NCI-H1694 treated with DMSO at 0.1 percent for 48 hours (cell line): Measurements from ENCODE around the gene SLC15A2.
"Not testable (repeated sequence)": the region's sequence is repeated elsewhere in the genome, so short reads cannot be mapped to it uniquely, and the experiment has no call there.

ENCODE experiments used
- DNase-seq: peaks from one replicate; lab custom pipeline; 2025; lab: John Stamatoyannopoulos, UW

SLC15A2 gene

DNA sequence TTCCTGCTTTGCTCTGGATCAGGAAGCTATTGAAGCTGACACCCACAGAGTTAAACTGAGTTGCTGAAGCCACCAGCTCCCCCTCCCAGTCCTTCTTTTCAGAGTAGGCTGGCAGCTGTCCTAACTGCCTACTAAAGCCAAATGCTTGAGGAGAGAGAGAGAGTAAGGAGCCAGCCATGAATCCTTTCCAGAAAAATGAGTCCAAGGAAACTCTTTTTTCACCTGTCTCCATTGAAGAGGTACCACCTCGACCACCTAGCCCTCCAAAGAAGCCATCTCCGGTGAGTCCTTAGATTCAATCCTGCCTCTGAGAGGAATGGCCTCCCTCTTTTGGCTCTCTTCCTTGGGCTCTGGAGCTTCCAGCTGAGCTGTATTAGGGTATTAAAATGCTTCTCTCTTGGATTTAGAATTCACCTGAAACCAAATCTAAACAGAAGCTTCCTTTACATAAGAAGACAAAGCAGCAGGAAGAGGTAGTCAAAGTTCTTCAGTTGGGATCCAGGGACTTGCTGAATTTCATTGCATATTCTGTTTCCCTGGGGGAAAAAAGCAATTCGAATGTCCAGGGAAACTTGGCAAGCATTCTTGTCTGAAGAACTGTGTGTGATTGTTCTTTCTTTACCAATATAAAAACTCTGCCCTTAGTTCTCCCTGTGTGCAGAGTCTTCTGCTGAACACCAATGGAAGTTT is at the start of gene SLC15A2:
Gene SLC15A2, plus strand, starts transcription at position 101 of the 690 bp plus-strand sequence. Its CDS starts 76 bp downstream, at position 177.
- DNase-seq, result no peak

DNA sequence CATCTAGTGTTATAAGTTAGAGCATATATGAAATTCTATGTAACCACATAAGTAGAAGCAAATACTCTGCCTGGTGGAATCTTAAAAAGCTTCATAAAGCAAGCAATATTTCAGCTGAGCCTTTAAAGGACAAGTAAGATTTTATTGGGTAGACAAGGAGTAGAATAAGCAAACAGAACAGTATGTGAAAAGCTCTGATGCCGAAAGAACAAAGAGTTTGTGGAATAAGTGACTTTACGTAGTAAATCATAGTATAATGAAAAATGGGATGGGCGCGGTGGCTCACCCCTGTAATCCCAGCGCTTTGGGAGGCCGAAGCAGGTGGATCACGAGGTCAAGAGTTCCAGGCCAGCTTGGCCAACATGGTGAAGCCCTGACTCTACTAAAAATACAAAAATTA is 49.3 kb upstream of the SLC15A2 start:
- DNase-seq, result no peak

GRCh38 chr3:121852256-121852655 is 41.9 kb upstream of the SLC15A2 start:
- DNase-seq, result no peak

GRCh38 chr3:121855555-121855954 is 38.6 kb upstream of the SLC15A2 start:
- no peak for DNase-seq

DNA sequence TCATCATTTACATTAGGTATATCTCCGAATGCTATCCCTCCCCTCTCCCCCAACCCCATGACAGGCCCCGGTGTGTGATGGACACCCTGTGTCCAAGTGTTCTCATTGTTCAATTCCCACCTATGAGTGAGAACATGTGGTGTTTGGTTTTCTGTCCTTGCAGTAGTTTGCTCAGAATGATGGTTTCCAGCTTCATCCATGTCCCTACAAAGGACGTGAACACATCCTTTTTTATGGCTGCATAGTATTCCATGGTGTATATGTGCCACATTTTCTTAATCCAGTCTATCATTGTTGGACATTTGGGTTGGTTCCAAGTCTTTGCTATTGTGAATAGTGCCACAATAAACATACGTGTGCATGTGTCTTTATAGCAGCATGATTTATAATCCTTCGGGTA is 36.4 kb upstream of the SLC15A2 start:
- not testable (repeated sequence) for DNase-seq

- DNase-seq, result not testable (repeated sequence)
These were observed 31.0 kb upstream of the SLC15A2 start for GRCh38 chr3:121863247-121863646.

GRCh38 chr3:121863801-121864200 is 30.4 kb upstream of the SLC15A2 start:
- DNase-seq, result no peak

DNA sequence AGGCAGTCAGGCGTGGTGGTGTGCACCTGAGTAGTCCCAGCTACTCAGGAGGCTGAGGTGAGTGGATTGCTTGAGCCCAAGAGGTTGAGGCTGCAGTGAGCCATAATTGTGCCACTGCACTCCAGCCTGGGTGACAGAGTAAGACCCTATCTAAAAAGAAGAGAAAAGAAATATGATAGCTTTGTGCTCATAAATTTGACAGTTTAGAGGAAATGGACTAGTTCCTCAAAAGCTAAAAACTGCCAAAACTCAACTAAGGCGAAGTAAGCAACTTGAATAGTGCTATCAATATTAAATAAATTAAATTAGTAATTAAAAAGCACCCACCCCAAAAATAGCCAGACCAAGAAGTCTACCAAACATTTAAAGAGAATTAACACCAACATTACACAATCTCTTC is 24.5 kb upstream of the SLC15A2 start:
- no peak for DNase-seq

DNA sequence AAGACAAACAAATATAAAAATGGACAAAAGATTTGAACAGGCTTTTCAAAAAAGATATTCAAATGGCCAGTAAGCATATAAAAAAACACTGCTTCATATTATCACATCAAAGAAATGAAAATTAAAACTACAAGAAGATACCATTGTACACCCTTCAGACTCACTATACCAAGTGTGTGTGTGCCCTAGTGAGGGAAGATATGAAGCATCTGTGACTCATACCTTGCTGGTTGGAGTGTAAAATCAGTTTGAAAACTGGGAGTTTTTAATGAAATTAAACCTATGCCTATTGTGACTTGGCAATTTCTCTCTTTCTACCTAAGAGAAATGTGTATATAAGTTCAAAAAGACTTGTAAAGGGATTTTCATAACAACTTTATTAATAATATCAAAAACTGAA is 23.5 kb upstream of the SLC15A2 start:
- no peak for DNase-seq

DNA sequence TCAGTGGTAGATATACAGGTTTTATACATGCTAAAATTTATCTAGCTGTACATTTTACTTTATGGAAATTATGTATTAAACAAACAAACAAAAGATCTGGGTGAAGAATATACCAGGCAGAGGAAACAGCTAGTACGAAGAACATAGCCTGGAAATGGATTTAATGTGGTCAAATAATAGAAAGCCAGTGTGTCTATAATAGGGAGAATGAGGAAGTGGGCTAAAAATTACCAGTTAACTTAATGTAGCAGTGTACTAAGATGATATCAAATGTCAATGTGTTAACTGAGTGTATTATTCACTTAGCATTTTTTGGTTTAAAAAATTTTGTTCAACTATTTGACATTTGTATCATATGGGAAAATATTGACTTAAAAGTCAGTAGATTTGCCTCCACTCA is 22.8 kb upstream of the SLC15A2 start:
- no peak for DNase-seq

DNA sequence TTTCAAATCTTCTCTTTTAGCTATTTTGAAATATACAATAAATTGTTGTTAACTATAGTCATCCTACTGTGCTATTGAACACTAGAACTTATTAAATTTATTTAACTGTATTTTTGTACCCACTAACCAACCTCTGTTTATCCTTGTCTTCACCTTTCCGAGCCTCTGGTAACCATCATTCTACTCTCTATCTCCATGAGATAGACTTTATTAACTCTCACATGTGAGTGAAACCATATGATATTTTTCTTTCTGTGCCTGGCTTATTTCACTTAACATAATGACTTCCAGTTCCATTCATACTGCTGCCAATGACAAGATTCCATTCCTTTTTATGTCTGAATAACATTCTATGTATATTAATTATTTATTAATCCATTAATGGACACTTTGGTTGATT is 15.8 kb upstream of the SLC15A2 start:
- DNase-seq, result no peak

GRCh38 chr3:121883507-121883906 is 10.7 kb upstream of the SLC15A2 start:
- no peak for DNase-seq

GRCh38 chr3:121885386-121885785 is 8.8 kb upstream of the SLC15A2 start:
- DNase-seq, result no peak

- DNase-seq, result no peak
These were observed 920 bp downstream of the SLC15A2 start for GRCh38 chr3:121895121-121895520.

DNA sequence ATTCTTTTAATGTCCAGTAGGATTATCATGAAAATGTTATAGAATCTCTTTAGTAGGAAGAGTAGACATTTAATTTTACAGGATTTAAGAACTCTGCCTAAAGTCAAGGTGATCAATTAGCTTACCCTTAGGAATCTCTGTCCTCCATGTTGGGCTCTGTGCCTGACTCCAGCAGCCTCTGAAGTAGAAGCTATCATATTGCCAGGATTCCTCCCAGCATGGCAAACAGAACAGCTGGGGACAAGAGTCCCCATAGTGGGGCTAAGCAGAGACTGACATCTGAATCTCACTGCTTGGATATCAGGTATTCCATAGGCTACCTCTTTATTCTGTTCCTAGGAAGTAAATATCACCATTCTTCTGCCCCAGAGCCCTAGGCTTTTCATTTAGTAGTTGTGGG is 1.5 kb downstream of the SLC15A2 start:
- DNase-seq, result no peak

DNA sequence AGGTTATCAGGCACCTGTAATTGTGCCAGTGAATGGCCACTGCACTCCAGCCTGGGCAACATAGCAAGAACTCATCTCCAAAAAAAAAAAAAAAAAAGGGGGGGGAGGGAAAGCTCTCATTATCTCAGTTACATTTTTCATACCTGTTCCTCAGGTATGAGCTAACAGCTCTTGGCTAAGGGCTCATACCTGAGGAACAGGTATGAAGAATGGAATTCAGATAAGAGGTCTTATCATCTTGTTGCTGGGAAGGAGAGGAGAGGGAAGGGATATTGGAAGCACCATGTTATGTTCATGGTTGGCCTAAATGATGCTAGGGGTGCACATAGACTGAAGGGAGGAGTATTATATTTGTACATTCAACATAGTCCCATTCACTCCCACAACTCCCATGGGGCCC is 2.6 kb downstream of the SLC15A2 start:
- DNase-seq, result no peak

DNA sequence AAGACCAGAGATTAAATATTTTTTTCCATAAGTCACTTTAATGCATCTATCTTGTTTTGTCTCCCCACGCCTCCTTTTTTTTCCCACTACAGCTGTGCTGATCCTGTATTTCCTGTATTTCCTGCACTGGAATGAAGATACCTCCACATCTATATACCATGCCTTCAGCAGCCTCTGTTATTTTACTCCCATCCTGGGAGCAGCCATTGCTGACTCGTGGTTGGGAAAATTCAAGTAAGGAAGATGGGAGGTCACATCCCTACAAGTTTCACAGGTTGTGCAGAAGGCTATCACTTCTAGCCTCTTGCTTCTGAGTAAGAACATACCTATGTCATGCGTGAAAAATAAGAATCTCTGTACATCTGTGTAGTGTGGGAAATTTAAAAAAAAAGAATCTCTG is 3.1 kb downstream of the SLC15A2 start:
- no peak for DNase-seq

DNA sequence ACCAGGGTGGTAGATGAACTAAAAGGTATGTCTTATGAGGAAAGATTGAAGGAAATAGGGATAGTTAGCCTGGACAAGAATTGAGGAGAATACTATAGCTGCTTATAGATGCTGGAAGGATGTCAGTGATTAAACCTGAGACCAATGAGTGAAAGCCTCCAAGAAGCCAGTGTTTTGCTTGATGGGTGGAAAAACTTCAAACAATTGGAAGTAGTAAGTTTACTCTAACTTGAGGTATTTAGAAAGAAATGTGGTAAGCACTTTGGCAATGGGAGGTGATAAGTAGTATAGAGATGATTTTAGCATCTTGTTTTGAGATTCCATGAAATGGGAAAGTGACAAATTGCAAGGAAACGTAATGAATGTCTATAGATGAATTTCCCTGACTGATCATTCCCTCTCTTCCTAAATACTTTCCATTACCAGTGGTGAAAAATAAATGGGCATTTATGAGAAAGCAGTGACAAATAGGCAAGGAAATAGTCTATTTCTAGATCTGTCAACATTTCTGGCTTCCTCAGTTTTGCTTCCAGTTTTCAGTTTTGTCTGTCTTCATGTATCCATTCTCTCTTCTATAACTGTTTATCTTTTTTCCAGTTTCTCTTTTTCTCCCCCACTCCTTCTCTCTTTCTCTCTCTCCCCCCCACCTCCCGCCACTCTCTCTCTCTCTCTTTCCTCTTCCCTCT is 19.2 kb downstream of the SLC15A2 start:
- DNase-seq, result no peak

DNA sequence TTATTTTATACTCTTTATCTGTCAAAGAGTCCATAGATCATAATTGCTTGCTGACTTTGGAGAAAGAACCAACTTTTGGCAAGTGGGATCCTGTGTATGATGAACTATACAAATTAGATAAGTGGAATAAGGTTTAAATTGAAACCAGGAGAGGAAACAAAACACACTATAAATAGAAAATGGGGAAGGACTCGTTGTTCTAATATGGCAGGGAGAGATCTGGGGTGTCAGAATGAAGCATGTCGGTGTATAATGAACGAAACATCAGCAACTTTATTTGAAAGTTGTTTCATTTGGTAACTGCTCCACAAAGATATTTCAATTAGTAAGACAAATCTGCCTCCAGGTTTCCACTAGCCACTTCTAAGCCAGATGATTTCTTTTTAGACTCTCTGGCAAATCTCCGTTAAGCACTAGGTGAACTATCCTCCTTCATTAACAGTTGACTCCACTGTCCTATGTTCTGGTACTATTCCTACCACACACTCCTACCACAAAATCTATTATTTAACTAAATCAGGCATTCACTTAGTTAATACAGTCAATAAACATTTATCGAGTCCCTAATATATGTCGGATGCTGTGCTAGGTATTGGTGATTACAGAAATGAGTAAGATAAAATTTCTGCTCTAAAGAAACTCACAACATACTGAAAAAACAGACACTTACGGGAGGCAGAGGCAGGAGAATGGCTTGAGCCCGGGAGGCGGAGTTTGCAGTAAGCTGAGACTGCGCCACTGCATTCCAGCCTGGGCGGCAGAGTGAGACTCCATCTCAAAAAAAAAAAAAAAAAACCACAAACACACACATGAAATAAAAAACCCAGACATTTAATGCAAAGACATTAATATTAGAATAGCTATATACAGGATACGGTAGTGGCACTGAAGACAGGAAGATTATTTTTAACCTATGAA is 20.1 kb downstream of the SLC15A2 start:
- no peak for DNase-seq

DNA sequence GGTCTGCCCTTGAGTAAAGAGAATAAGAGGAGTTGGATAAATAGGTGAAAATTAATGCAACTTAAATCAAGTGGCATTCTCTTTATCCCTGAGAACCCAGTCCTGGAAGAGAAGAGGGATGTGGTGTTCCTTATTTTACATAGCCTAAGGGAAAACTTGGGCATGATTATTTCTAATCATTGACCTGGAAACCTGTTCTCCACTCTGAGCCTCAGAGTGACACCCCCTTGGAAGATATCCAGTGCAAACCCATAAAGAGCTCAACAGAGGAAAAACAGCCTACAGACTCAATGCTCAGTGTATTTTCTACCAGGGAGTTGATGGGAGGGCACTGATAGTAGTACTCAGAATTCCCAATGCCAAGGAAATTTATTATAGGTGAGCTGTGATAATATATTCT is 22.0 kb downstream of the SLC15A2 start:
- no peak for DNase-seq

DNA sequence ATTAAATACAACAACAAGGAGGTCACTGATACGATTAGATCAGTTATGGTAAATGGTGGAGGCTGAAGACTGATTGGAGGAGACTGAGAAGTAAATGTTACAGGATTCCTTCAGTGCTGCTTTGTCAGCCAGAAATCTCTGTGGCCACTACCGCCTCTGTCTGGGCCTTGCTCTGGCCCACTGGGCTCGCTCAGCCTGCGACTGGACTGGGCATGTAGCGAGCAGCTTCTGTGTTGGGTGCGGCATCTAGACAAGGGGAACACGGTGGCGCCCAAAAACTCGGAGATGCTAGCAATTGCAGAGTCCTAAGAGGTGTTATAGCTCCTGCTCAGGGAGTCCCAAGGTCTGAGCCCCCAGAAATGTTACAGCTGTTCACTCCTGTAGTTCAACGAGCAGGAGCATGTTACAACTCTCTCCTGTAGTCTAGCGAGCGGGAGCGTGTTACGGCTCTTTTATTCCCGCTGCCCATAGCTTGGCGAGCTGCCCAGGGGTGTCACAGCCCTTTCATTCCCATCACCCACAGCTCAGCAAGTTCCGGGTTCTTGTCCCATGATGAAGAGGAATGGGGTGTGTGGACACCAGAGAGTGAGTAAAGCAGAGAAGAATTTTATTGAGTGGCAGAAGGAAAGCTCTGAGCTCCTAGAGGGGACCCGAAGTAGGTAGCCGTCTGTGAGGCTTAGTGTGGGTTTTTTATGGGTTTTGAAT is 24.7 kb downstream of the SLC15A2 start:
- no peak for DNase-seq

DNA sequence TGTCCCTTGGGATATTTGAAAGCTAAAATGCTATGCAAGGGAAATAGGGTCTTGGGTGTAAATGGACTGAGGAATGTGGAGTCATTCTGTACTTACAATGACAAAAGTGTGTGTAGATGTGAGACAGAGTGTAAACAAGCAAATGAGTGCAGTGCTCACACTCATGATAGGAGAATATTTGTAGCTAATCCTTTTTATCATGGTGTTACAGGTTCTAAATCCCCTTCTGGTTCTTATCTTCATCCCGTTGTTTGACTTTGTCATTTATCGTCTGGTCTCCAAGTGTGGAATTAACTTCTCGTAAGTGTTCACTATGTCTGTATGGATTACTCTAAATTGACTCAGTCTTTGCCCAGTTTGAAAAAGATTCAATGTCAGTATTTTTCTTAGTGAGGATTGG is 30.5 kb downstream of the SLC15A2 start:
- DNase-seq, result no peak
